ENCODE data around the gene PARP3.
"Not testable (repeated sequence)": the region's sequence is repeated elsewhere in the genome, so short reads cannot be mapped to it uniquely, and the experiment has no call there.

The PARP3 gene

GRCh38 chr3:51941798-51942602 is at the start of gene PARP3, which contains the start of gene RRP9:
Gene PARP3, plus strand, starts transcription at chr3:51942363. Its CDS starts 993 bp downstream, at chr3:51943356.
Gene RRP9, minus strand, starts transcription at chr3:51941904. Its CDS starts 37 bp downstream, at chr3:51941867.
- DNase-seq, result peak; percentile 96 to 99 (median 97)

DNA sequence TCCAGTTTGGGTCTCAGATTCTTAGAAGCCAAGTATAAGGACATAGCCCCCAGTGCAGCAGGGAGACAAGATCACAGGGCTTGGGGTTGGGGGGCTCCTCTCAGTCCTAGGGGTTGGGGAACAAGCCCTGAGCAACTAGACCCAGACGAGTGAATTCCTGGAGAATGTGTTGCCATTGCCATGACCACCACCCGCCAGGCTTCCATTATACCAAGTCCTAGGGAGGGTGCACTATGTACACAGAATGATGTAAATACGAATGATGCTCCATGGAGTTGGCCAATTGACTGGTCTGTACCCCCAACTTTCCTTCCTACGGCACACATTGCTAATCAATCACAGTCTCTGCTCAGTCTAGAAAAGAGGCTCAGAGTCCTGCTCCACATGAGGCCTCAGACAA is 47.8 kb upstream of the PARP3 start:
- DNase-seq, result no peak

DNA sequence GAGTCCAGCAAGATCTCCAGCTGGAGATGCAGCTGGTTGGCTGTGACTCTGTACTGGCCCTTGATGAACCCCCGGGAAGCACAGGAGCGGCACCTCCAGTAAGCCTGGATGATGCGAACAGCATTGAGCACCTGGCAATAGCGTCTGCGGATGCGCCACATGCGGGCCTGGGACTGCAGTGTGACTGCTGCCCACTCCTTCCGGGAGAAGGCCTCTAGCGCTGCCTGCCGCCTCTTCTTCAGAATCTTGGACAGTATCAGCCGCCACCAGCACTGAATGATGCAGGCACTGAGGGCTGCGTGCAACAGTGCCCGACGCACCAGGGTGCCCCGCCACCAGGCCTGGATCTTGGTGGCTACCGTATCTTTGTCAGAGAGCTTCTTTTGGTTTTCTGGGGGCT is 47.2 kb upstream of the PARP3 start:
- no peak for DNase-seq

- DNase-seq, result no peak
Observed at GRCh38 chr3:51896607-51897305, 45.4 kb upstream of the PARP3 start.

DNA sequence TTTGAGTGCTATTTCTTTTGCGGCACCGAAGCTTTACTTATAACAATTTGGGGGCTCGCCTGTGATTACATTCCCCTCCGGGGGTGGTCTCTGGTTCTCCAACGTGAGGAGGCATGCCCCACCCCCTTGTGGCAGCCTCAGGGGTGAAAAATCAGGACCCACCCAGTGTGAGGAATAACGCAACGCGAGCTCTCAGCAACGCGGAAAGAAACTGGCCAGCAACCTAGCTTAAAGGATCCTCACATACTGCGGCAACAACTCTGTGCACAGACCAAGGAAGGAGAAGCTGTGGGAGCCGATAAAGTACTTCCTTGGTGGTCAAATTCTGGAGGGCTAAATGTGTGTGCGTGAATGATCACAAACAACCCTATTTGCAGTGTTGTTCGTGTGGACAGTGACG is 44.8 kb upstream of the PARP3 start:
- no peak for DNase-seq

GRCh38 chr3:51900043-51900442 is 42.1 kb upstream of the PARP3 start:
- DNase-seq, result not testable (repeated sequence)

- DNase-seq, result not testable (repeated sequence)
Observed at GRCh38 chr3:51902361-51902760, 39.8 kb upstream of the PARP3 start.

DNA sequence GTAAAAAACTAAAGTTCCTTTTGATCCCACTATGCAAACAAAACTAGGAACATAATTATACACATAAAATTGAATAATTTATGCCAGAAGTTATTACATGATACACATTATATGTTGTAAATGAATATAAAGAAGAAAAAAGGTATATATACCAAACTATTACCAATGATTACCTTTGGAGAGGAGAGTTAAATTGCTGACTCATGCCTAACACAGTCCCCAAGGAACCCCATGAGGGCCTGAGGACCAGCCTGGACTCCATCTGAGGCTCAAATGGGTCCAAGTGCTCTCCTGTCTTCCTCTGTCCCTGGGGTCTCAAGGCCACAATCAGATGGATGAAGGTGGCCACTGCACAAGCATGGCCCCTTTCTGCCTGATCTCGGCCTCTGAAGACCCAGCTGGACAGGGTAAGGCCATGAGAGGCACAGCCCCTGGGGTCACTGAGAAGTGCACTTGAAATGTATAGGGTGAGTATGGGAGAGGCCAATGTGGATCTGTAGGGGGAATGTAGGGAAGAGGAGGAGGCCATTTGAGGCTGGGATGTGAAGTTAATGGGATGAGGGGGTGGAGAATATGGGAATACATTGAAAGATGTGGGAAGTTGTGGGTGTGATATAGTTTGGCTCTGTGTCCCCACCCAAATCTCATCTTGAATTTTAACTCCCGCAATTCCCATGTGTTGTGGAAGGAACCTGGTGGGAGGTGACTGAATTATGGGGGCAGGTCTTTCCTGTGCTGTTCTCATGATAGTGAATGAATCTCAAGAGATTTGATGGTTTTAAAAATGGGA is 37.9 kb upstream of the PARP3 start:
- no peak for DNase-seq

- DNase-seq, result no peak
Observed at GRCh38 chr3:51908026-51908425, 34.1 kb upstream of the PARP3 start.

DNA sequence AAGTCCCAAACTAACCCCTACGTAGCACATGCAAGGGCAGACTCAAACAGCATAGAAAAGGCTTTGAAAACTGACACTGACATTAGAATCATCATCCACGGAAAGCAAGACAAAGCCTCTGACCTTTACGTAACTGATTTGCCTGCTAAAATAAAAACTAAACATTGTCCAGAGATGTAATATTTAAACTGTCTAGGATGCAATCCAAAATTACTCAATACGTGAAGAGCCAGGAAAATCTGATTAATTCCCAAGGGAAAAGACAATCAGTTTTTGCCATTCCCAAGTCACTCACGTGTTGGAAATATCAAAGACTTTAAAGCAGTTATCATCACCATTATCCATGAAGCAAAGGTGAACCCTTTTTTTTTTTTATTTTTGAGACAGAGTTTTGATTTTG is 25.7 kb upstream of the PARP3 start:
- DNase-seq, result no peak

- no peak for DNase-seq
Observed at GRCh38 chr3:51921081-51921578, 21.0 kb upstream of the PARP3 start.

GRCh38 chr3:51927061-51927977 is 14.8 kb upstream of the PARP3 start:
- DNase-seq, result no peak

GRCh38 chr3:51928438-51928837 is 13.7 kb upstream of the PARP3 start:
- no peak for DNase-seq

GRCh38 chr3:51928981-51929380 is 13.2 kb upstream of the PARP3 start:
- not testable (repeated sequence) for DNase-seq

DNA sequence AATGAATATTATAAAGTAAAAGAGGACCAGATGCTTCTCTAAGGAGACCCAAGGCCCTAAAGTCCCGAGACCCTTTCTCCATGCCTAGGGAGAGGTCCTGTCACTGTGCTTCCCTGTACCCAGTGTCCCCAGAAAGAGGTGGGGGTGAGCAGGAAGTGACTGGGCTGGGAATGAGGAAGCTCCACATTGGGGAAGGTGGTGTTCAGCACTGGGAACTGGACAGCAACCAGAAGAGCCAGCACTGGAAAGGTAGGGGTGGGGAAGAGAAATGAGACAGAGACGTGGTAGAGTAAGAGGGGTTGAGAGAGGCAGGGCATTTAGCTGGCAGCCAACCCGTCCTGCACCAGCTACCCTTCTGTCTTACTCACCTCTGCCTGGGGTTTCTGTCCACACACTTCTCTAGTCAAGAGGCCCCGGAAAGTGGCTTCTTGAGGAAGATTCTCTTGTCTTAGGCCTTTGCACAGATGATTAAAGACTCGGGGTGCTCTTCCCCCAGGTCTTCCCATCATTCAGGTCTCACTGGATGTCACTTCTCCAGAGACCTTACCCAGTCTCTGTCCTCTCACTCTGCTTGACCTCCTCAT is 12.7 kb upstream of the PARP3 start:
- no peak for DNase-seq

DNA sequence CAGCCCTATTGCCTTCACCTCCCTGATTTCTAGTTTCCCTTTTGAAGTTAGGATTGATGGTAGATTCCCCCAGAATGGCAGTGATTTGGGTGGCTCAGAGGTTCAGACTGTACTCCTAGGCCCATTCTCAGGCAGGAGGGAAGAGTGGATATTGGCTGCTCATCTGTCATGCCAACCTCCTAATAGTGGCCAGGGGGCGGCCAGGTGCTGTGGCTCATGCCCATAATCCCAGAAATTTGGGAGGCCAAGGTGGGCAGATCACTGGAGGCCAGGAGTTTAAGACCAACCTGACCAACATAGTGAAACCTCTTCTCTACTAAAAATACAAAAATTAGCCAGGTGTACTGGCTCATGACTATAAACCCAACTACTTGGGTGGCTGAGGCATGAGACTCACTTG is 11.7 kb upstream of the PARP3 start:
- no peak for DNase-seq

- DNase-seq, result no peak
Observed at GRCh38 chr3:51931756-51932155, 10.4 kb upstream of the PARP3 start.

DNA sequence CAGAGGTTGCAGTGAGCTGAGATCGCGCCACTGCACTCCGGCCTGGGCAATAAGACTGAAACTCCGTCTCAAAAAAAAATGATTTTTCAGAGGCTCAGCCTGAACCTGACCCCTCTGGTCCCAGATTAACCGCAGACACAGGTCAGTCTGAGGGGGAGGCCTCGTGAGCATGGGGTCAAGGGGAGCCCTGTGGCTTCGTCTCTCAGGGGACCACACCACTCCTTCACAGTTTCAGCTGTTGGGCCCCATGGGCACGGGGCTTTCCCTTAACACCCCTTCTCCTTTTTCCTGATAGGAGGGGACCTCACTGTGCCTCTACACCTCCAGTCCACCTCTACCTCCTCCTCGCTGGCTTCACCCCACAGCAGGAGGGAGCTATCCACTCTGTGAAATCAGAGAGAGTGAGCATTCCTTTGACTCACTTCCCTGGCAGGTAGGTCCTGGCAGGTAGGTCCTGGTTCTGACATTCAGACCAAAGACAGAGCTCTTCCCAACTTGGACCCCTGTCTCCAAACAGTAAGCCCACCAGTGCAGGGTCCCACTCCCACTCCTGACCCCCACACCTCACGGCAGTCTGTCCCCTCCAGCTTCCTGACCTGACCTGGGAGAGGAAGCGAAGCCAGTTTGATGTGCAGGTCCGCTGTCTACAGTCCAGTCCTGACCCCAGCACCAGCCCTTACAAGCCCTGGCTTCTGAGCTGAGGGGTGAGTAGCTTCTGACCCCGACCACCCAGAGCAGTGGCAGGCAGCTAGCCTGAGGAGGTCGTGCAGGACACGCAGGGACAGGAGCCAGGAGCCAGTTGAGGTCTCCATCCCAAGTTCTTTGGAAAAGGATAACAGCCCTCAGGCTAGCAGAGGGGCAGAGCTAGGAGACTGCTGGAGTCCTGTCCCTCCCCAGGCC is 9.4 kb upstream of the PARP3 start:
- no peak for DNase-seq

DNA sequence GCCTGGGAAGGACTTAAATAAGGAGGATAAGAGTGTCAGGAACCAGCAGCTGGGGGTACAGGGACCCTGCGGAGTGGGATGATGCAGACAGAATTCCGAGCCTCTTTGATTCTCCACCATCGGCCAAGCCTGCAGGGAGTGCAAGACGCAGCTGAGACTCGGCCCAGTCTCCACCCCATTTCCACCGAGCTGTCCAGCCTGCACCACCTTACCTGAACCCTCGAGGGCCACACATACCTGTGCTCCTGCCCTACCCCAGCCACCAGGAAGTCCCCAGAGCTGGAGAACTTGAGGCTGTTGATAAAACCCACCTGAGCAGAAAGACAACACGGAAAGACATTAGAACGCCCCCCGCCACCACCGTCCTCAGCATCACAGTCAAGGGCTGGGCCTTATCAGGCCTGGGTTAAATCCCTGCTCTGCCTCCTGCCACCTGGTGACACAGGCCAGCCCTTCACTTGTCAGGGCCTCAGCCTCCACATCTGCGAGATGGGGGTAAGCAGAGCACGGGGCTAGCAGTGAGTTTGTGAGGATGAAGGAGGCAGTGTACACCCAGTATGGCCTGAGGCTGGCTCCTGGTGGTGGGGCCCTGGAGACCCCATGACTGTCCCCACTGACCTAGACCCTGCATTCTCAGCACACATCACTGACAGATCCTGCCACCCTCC is 8.6 kb upstream of the PARP3 start:
- no peak for DNase-seq

Data from NCI-H1417 (cell line).